Body of pancreas (tissue), 4 donors: ENCODE data around the gene CLIC6. TPM values are rescaled to one million over a fixed set of nuclear protein-coding genes. Genes with fewer than 3 reads are reported as not detected.
A peak's percentile ranks its signal among the peaks of the same experiment; 100 is the strongest.

Experiments
- ATAC-seq: fragments of 150-250 bp; one replicate; pipeline ENCODE4 v1.9.1; 2016
- DNase-seq, 4 donors: peaks; one replicate each; pipeline ENCODE4 v3.0.0-alpha.2; 2019
- H3K27ac ChIP-seq, 4 donors: fragments of 200-600 bp; sonication (generic); 1 replicate in 3 of 4; 2 replicates in 1 of 4; pipeline versions ENCODE4 v1.5.1 to v1.6.1; 2016 to 2019; ENCODE audit warnings: mild to moderate bottlenecking in 1 of 4, mixed read lengths in 1 of 4, moderate library complexity in 1 of 4
- H3K27me3 ChIP-seq, 2 donors: fragments of 200-600 bp; sonication (generic); one replicate each; pipeline ENCODE4 v1.6.0; 2016; ENCODE audit warnings: mild to moderate bottlenecking in 1 of 2
- H3K36me3 ChIP-seq, 2 donors: fragments of 200-600 bp; sonication (generic); replicated peaks in 1 of 2; 2 replicates each; pipeline ENCODE4 v1.5.1; 2016; ENCODE audit warnings: low read depth in 2 of 2; ENCODE audit not compliant: insufficient read depth in 1 of 2
- H3K4me1 ChIP-seq: fragments of 200-600 bp; sonication (generic); one replicate; pipeline ENCODE4 v1.6.0; 2016
- H3K4me3 ChIP-seq, 2 donors: fragments of 200-600 bp; sonication (generic); 1 replicate in 1 of 2; 2 replicates in 1 of 2; pipeline ENCODE4 v1.5.1; 2016 to 2019
- H3K9me3 ChIP-seq, 3 donors: fragments of 200-600 bp; sonication (generic); 1 replicate in 2 of 3; 2 replicates in 1 of 3; pipeline ENCODE4 v1.5.1; 2016
- CTCF ChIP-seq, 7 experiments: fragments of 450-650 bp in 4 of 7; fragments of 200-600 bp in 3 of 7; sonication (generic) in 3 of 7; IDR thresholded peaks; one replicate each; pipeline ENCODE4 v1.5.1; 2016 to 2019; ENCODE audit warnings: antibody characterized with exemption in 7 of 7
- POLR2A ChIP-seq, 3 donors: fragments of 450-650 bp; IDR thresholded peaks; one replicate each; pipeline ENCODE4 v1.6.1; 2016; ENCODE audit warnings: antibody characterized with exemption in 3 of 3, mild to moderate bottlenecking in 2 of 3
- WGBS, 2 donors: methylation state at CpG; one replicate each; pipeline ENCODE4 v1.1.5; 2017; 5-methylcytosine and 5-hydroxymethylcytosine counted together
- intact Hi-C: fragments of 100-400 bp; cut with DNase I; formaldehyde crosslinking; loops from one replicate; pipeline ENCODE4 v1.15.1; 2023
- total RNA-seq, 2 donors: library from RNA; depleted of rRNA; stranded (reverse); fragments of >200 nt; gene quantifications; one replicate each; pipeline ENCODE4 v1.1.0, GENCODE V29; 2016

The CLIC6 gene
- total RNA-seq, 2 donors from 2014 or later, result 0.99 to 1.8 TPM

GRCh38 chr21:34642211-34643075, 26.4 kb upstream of the CLIC6 start:
- H3K27me3 ChIP-seq, result no peaks in the 10 kb centered on the region
- H3K9me3 ChIP-seq, result no peaks in the 10 kb centered on the region
- H3K27ac ChIP-seq, result no peak overlapping the region
- no peaks in the 10 kb centered on the region for H3K36me3 ChIP-seq
- H3K4me3 ChIP-seq, result no peak overlapping the region
- intact Hi-C loops, result no loop called here
- ATAC-seq (no peak), DNase-seq (no peak)
- WGBS, 2 donors, result 76 to 79% methylated on average over 5 to 7 of the region's 7 CpGs
- peaks cover 9% of the 10 kb centered on the region for H3K4me1 ChIP-seq
- TF ChIP-seq POLR2A (IDR thresholded peaks at IDR 0.05), result no peak
- TF ChIP-seq CTCF (IDR thresholded peaks at IDR 0.05), result no peak

DNA sequence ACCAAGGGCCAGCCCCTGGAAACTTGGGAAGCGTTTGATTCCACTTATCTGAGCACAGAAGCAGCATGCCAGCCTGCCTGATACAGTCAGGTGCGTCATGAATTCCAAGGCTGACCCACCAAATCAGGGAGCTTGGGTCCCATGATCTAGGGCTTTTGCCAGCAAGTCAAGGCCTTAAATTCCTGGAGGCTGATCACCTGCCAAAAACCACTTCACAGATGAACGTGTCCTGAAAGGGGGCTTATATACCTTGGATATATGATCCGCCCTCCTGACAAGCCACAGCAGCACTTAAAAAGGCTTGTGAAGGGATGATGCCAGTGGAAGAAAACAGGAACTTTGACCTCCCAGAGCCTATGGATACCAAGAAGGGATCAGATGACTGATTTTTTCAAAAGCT, 24.0 kb upstream of the CLIC6 start:
- no peak for TF ChIP-seq POLR2A (IDR thresholded peaks at IDR 0.05)
- 30 to 36% methylated on average over 3 to 4 of the region's 4 CpGs for WGBS, 2 donors
- no peak overlapping the region for H3K4me3 ChIP-seq
- no peaks in the 10 kb centered on the region for H3K36me3 ChIP-seq
- peak; percentile 72 for ATAC-seq
- peak; percentile 22 to 47 (median 34) for DNase-seq
- H3K4me1 ChIP-seq, result peaks cover 9% of the 10 kb centered on the region
- no peaks in the 10 kb centered on the region for H3K27me3 ChIP-seq
- no peaks in the 10 kb centered on the region for H3K9me3 ChIP-seq
- intact Hi-C loops, result no loop called here
- H3K27ac ChIP-seq, result peak overlapping the region in 3 of 4 donors; percentile 3 to 35 (median 19)

GRCh38 chr21:34647555-34647954, 21.2 kb upstream of the CLIC6 start:
- peaks cover 9% of the 10 kb centered on the region for H3K4me1 ChIP-seq
- DNase-seq (no peak), ATAC-seq (no peak)
- WGBS, 2 donors, result 74 to 80% methylated on average over 5 to 6 of the region's 6 CpGs
- no peaks in the 10 kb centered on the region for H3K27me3 ChIP-seq
- no peak for TF ChIP-seq CTCF (IDR thresholded peaks at IDR 0.05)
- no peak for TF ChIP-seq POLR2A (IDR thresholded peaks at IDR 0.05)
- intact Hi-C loops, result no loop called here
- no peaks in the 10 kb centered on the region for H3K36me3 ChIP-seq
- no peaks in the 10 kb centered on the region for H3K9me3 ChIP-seq
- no peak overlapping the region for H3K4me3 ChIP-seq
- H3K27ac ChIP-seq, result no peak overlapping the region

DNA sequence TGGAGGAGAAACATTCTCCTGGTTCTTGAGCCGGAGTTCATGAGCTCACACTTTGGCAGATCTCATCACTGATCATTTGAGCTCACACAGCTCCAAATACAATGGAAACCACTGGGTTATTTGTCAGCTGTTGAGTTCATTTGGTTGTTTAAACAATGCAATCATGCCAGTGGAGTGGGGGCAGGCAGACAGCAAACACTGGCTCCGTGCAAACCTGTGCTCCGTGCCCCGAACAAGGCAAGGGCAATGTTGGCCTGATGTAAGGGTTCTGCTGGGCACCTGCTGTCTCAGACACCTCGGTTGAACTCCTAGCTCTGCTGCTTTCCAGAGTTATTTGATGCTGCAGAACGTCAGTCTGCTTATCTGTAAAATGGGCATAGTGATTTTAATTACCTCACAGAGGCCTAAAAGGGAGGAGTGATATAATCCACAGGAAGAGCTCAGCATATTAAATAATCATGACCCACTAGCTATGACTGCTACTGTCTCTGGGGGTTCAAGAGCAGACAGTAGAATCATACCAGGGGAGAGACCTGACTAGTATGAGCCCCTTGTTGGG, 20.0 kb upstream of the CLIC6 start:
- no peaks in the 10 kb centered on the region for H3K9me3 ChIP-seq
- DNase-seq (peak in 1 of 4 donors; percentile 23), ATAC-seq (no peak)
- TF ChIP-seq CTCF (IDR thresholded peaks at IDR 0.05) (no peak), POLR2A (IDR thresholded peaks at IDR 0.05) (no peak)
- peaks cover 9% of the 10 kb centered on the region for H3K4me1 ChIP-seq
- H3K27me3 ChIP-seq, result no peaks in the 10 kb centered on the region
- WGBS, 2 donors, result 28 to 36% methylated on average over 6 of the region's 6 CpGs
- no peak overlapping the region for H3K4me3 ChIP-seq
- no peak overlapping the region for H3K27ac ChIP-seq
- no peaks in the 10 kb centered on the region for H3K36me3 ChIP-seq
- intact Hi-C loops, result no loop called here

DNA sequence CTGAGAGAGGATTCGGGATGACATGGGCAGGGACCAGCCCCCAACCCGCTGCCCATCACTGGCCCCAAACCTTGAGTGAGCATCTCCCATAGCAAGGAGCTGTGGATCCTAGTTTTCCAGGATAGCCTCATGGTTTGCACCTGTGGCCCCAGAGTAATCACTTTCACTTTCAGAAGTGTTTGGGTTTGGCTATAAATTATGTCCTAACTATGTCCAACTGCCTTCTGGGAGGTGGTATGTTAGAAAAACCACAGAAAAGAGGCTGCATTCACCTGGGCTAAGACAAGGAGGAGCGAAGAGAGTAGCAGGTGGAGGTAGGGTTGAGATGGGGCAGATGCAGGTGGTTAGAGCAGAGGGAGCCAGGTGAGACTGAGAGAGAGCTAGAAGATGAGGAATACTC, 19.4 kb upstream of the CLIC6 start:
- DNase-seq (no peak), ATAC-seq (no peak)
- intact Hi-C loops, result no loop called here
- Histone ChIP-seq H3K4me1 (peaks cover 8% of the 10 kb centered on the region), H3K36me3 (no peaks in the 10 kb centered on the region), H3K27ac (no peak overlapping the region), H3K27me3 (no peaks in the 10 kb centered on the region), H3K9me3 (no peaks in the 10 kb centered on the region), H3K4me3 (no peak overlapping the region)
- TF ChIP-seq CTCF (IDR thresholded peaks at IDR 0.05) (no peak), POLR2A (IDR thresholded peaks at IDR 0.05) (no peak)
- WGBS, 2 donors, result 81 to 85% methylated on average over 3 of the region's 3 CpGs
